Neuronal stem cell (in vitro differentiated cells): Measurements from ENCODE around the gene HOXB9.

ENCODE experiments used
- DNase-seq: peaks from one replicate; pipeline ENCODE4 v3.0.0-alpha.2; 2013; ENCODE audit warnings: low spot score
- H2AFZ ChIP-seq: one replicate; pipeline ENCODE4 v1.6.1; 2013; ENCODE audit warnings: mild to moderate bottlenecking, low read length, inconsistent platforms
- H2AK5ac ChIP-seq: 2 replicates; pipeline ENCODE4 v1.6.1; 2013; ENCODE audit warnings: low read depth, mild to moderate bottlenecking, inconsistent platforms, low read length, moderate library complexity, mixed read lengths
- H2BK120ac ChIP-seq: 2 replicates; pipeline ENCODE4 v1.6.1; 2013; ENCODE audit warnings: low read depth, mild to moderate bottlenecking, inconsistent platforms, low read length, moderate library complexity, mixed read lengths
- H2BK12ac ChIP-seq: one replicate; pipeline ENCODE4 v1.6.1; 2013; ENCODE audit warnings: low read length, inconsistent platforms
- H2BK15ac ChIP-seq: 2 replicates; pipeline ENCODE4 v1.6.1; 2013; ENCODE audit warnings: mild to moderate bottlenecking, low read length, inconsistent platforms, mixed read lengths
- H2BK5ac ChIP-seq: one replicate; pipeline ENCODE4 v1.6.1; 2013; ENCODE audit warnings: inconsistent platforms, mild to moderate bottlenecking, low read length, moderate library complexity
- H3K14ac ChIP-seq: one replicate; pipeline ENCODE4 v1.6.1; 2013; ENCODE audit warnings: low read length, inconsistent platforms
- H3K18ac ChIP-seq: 2 replicates; pipeline ENCODE4 v1.6.1; 2013; ENCODE audit warnings: low read length, inconsistent platforms
- H3K23ac ChIP-seq: 2 replicates; pipeline ENCODE4 v1.6.1; 2013; ENCODE audit warnings: low read depth, mild to moderate bottlenecking, mixed read lengths, low read length, inconsistent platforms; ENCODE audit not compliant: poor library complexity
- H3K27ac ChIP-seq: replicated peaks from 3 replicates; pipeline ENCODE4 v1.5.1; 2013; ENCODE audit warnings: low read length, inconsistent platforms
- H3K27me3 ChIP-seq, 3 experiments: 2 replicates each; pipeline ENCODE4 v1.6.1; 2013; ENCODE audit warnings: low read length in 3 of 3, mild to moderate bottlenecking in 2 of 3, inconsistent platforms in 1 of 3, low read depth in 1 of 3, mixed read lengths in 1 of 3, moderate library complexity in 1 of 3; ENCODE audit not compliant: control insufficient read depth in 3 of 3, insufficient read depth in 3 of 3
- H3K36me3 ChIP-seq, 2 donors: replicated peaks in 1 of 2; 2 replicates each; pipeline ENCODE4 v1.6.1; 2013; ENCODE audit warnings: low read length in 2 of 2; ENCODE audit not compliant: control insufficient read depth in 2 of 2, insufficient read depth in 2 of 2
- H3K4ac ChIP-seq: 2 replicates; pipeline ENCODE4 v1.6.1; 2013; ENCODE audit warnings: inconsistent platforms, mild to moderate bottlenecking, low read length, moderate library complexity
- H3K4me1 ChIP-seq, 2 donors: 1 replicate in 1 of 2; 2 replicates in 1 of 2; pipeline ENCODE4 v1.6.1; 2013; ENCODE audit warnings: low read length in 2 of 2, low read depth in 1 of 2; ENCODE audit not compliant: control insufficient read depth in 2 of 2, insufficient read depth in 1 of 2
- H3K4me2 ChIP-seq: one replicate; pipeline ENCODE4 v1.6.1; 2013; ENCODE audit warnings: mild to moderate bottlenecking, low read length, inconsistent platforms; ENCODE audit not compliant: insufficient read depth, poor library complexity, severe bottlenecking
- H3K4me3 ChIP-seq, 2 donors: 2 replicates each; pipeline ENCODE4 v1.5.1; 2013; ENCODE audit warnings: low read length in 2 of 2, mild to moderate bottlenecking in 2 of 2, inconsistent platforms in 1 of 2, moderate library complexity in 1 of 2
- H3K79me1 ChIP-seq: one replicate; pipeline ENCODE4 v1.6.1; 2013; ENCODE audit warnings: low read depth, mild to moderate bottlenecking, inconsistent platforms, low read length, moderate library complexity
- H3K9ac ChIP-seq: one replicate; pipeline ENCODE4 v1.6.1; 2013; ENCODE audit warnings: mild to moderate bottlenecking, low read depth, low read length, inconsistent platforms; ENCODE audit not compliant: poor library complexity
- H3K9me3 ChIP-seq, 2 donors: replicated peaks in 1 of 2; 2 replicates each; pipeline versions ENCODE3 to v1.6.1; 2013; ENCODE audit warnings: low read length in 2 of 2, mild to moderate bottlenecking in 2 of 2, inconsistent platforms in 1 of 2, low read depth in 1 of 2, mixed read lengths in 1 of 2, moderate library complexity in 1 of 2; ENCODE audit not compliant: control insufficient read depth in 2 of 2, insufficient read depth in 1 of 2
- H4K8ac ChIP-seq: one replicate; pipeline ENCODE4 v1.6.1; 2013; ENCODE audit warnings: low read depth, mild to moderate bottlenecking, inconsistent platforms, low read length, moderate library complexity
- H4K91ac ChIP-seq: one replicate; pipeline ENCODE4 v1.6.1; 2013; ENCODE audit warnings: low read length, low read depth, mild to moderate bottlenecking, inconsistent platforms; ENCODE audit not compliant: poor library complexity
- WGBS, 2 donors: extraction: QIAGEN DNeasy Blood & Tissue Kit; methylation state at CpG; one replicate each; pipeline ENCODE4 v1.1.7; 2013; ENCODE audit warnings: missing lambda C conversion rate in 2 of 2, mixed read lengths in 1 of 2; ENCODE audit not compliant: insufficient read length in 2 of 2, insufficient replicate concordance in 1 of 2; ENCODE audit errors: extremely low coverage in 2 of 2; 5-methylcytosine and 5-hydroxymethylcytosine counted together

Gene HOXB9

GRCh38 chr17:48605991-48606891 is 19.9 kb downstream of the HOXB9 start:
- Histone ChIP-seq H3K4me3 (no peak overlapping the region), H2BK15ac (no peak overlapping the region), H3K27ac (no peak overlapping the region), H3K4me1 (no peaks in the 10 kb centered on the region), H2AFZ (no peak overlapping the region), H3K9ac (no peak overlapping the region), H3K79me1 (no peaks in the 10 kb centered on the region), H4K91ac (no peak overlapping the region), H4K8ac (no peak overlapping the region), H2BK120ac (no peak overlapping the region), H3K23ac (no peak overlapping the region), H3K36me3 (no peaks in the 10 kb centered on the region), H3K4me2 (no peak overlapping the region), H2BK5ac (no peak overlapping the region), H3K18ac (no peak overlapping the region), H3K4ac (no peak overlapping the region), H3K27me3 (peaks cover 70 to 99% (median 97%) of the 10 kb centered on the region in 3 experiments), H2BK12ac (no peak overlapping the region), H3K9me3 (peaks cover 8 to 14% of the 10 kb centered on the region in 2 donors), H3K14ac (no peak overlapping the region), H2AK5ac (no peak overlapping the region)
- WGBS, 2 donors, result no CpG with 5 or more reads among the region's 41 CpGs
- DNase-seq, result no peak

GRCh38 chr17:48605409-48605919 is 20.7 kb downstream of the HOXB9 start:
- Histone ChIP-seq H2BK120ac (no peak overlapping the region), H3K4me1 (no peaks in the 10 kb centered on the region), H2BK5ac (no peak overlapping the region), H3K9me3 (peaks cover 8 to 12% of the 10 kb centered on the region in 2 donors), H3K27me3 (peaks cover 66 to 99% (median 97%) of the 10 kb centered on the region in 3 experiments), H3K9ac (no peak overlapping the region), H3K4me3 (no peak overlapping the region), H2AK5ac (no peak overlapping the region), H3K18ac (no peak overlapping the region), H2BK15ac (no peak overlapping the region), H3K27ac (no peak overlapping the region), H2BK12ac (no peak overlapping the region), H4K8ac (no peak overlapping the region), H3K4ac (no peak overlapping the region), H3K36me3 (no peaks in the 10 kb centered on the region), H2AFZ (no peak overlapping the region), H3K14ac (no peak overlapping the region), H3K4me2 (no peak overlapping the region), H3K79me1 (no peaks in the 10 kb centered on the region), H4K91ac (no peak overlapping the region), H3K23ac (no peak overlapping the region)
- DNase-seq, result no peak
- no CpG with 5 or more reads among the region's 10 CpGs for WGBS, 2 donors

DNA sequence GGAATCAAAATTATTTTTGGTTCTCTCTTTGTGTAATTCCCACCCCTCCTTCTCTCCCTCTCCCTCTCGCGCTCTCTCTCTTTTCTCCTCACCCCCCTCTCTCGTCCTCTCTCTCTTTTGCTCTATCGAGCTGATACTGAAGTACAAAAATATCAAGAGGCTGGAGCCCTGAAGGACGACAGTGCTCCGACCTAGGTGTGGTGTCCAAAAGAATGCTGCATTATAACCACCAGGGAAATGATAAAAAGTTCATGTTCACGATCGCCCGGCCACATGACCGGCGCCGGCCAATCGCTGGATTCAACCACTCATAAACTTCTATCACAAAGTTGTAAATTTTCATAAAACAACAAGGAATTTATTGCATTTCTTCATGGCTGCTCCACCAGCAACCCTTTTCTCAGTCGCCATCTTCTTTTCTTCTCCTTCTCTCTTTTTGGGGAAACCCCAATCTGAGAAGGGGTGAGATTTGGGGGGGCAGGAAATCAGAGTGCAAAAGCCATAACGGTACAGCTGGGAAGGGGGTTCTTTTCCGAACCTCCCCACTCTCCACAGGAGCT is 21.3 kb downstream of the HOXB9 start, which contains the start of gene HOXB6:
TSS of gene HOXB6 (minus strand) at position 217 of the 560 bp plus-strand sequence. CDS start 6,836 bp downstream, outside the sequence.
- H2BK120ac ChIP-seq, result no peak within 1 kb of the TSS
- H3K27ac ChIP-seq, result no peak within 1 kb of the TSS
- no peak within 1 kb of the TSS for H2AFZ ChIP-seq
- H2BK5ac ChIP-seq, result no peak within 1 kb of the TSS
- no peaks in the 10 kb centered on the region for H3K36me3 ChIP-seq
- no peak within 1 kb of the TSS for H3K23ac ChIP-seq
- no peak within 1 kb of the TSS for H3K4ac ChIP-seq
- DNase-seq, result no peak
- no peak within 1 kb of the TSS for H4K8ac ChIP-seq
- H3K9ac ChIP-seq, result no peak within 1 kb of the TSS
- no CpG with 5 or more reads among the region's 16 CpGs for WGBS, 2 donors
- H3K27me3 ChIP-seq, result peaks cover 66 to 99% (median 97%) of the 10 kb centered on the region in 3 experiments
- H3K4me1 ChIP-seq, result no peaks in the 10 kb centered on the region
- no peak within 1 kb of the TSS for H2BK15ac ChIP-seq
- no peak within 1 kb of the TSS for H4K91ac ChIP-seq
- H2BK12ac ChIP-seq, result no peak within 1 kb of the TSS
- H3K9me3 ChIP-seq, result peaks cover 8 to 9% of the 10 kb centered on the region in 2 donors
- no peaks in the 10 kb centered on the region for H3K79me1 ChIP-seq
- no peak within 1 kb of the TSS for H3K4me3 ChIP-seq
- H3K4me2 ChIP-seq, result no peak within 1 kb of the TSS
- H3K18ac ChIP-seq, result no peak within 1 kb of the TSS
- H3K14ac ChIP-seq, result no peak within 1 kb of the TSS
- H2AK5ac ChIP-seq, result no peak within 1 kb of the TSS
